PC-9 (cell line): Measurements from ENCODE around the gene MED16. TPM values are rescaled to one million over a fixed set of nuclear protein-coding genes. Genes with fewer than 3 reads are reported as not detected.

Experiments
- BruUV-seq: library from RNA; stranded (reverse); fragments of 400-500 nt; replicated peaks from 2 replicates; lab custom pipeline; 2021; lab: Mats Ljungman, UMichigan
- CTCF ChIA-PET: fragments of 300-600 bp; sonication (Branson Sonifier 250); formaldehyde crosslinking; loops from one replicate; lab custom pipeline; 2022; ENCODE audit warnings: antibody characterized with exemption; lab: Charles Lee
- POLR2A ChIA-PET: fragments of 300-600 bp; sonication (Branson Sonifier 250); formaldehyde crosslinking; loops from one replicate; lab custom pipeline; 2022; ENCODE audit warnings: antibody characterized with exemption; ENCODE audit not compliant: unreplicated experiment; lab: Charles Lee
- DNase-seq, 2 experiments: peaks; one replicate each; pipeline versions ENCODE4 v3.0.0 to v3.0.0-alpha.2; 2015 to 2022; ENCODE audit warnings: mixed read lengths in 1 of 2
- H2AFZ ChIP-seq: fragments of 200-600 bp; sonication (generic); 2 replicates; pipeline ENCODE4 v1.8.1; 2017; ENCODE audit warnings: antibody characterized with exemption
- H3F3A ChIP-seq: fragments of 200-600 bp; sonication (generic); 2 replicates; pipeline ENCODE4 v1.8.1; 2017; ENCODE audit warnings: antibody characterized with exemption, mild to moderate bottlenecking, low read depth; ENCODE audit not compliant: insufficient read depth
- H3K27ac ChIP-seq: fragments of 200-600 bp; sonication (generic); 2 replicates; pipeline ENCODE4 v1.6.1; 2016; ENCODE audit warnings: mixed run types
- H3K27me3 ChIP-seq: fragments of 200-600 bp; sonication (generic); 2 replicates; pipeline ENCODE4 v1.6.1; 2016; ENCODE audit warnings: low read depth, mixed run types; ENCODE audit not compliant: insufficient read depth
- H3K36me3 ChIP-seq: fragments of 200-600 bp; sonication (generic); 2 replicates; pipeline ENCODE4 v1.6.1; 2016; ENCODE audit warnings: low read depth, mixed run types
- H3K4me1 ChIP-seq: fragments of 200-600 bp; sonication (generic); replicated peaks from 2 replicates; pipeline ENCODE4 v1.6.1; 2016; ENCODE audit warnings: mixed run types; ENCODE audit not compliant: insufficient read depth
- H3K4me2 ChIP-seq: fragments of 200-600 bp; sonication (generic); 2 replicates; pipeline ENCODE4 v1.6.1; 2017; ENCODE audit warnings: mixed run types
- H3K4me3 ChIP-seq: fragments of 200-600 bp; sonication (generic); 2 replicates; pipeline ENCODE4 v1.6.1; 2016; ENCODE audit warnings: mixed run types
- H3K79me2 ChIP-seq: fragments of 200-600 bp; sonication (generic); 2 replicates; pipeline ENCODE4 v1.6.1; 2017; ENCODE audit warnings: low read depth, mixed run types
- H3K9me2 ChIP-seq: fragments of 200-600 bp; sonication (generic); 2 replicates; pipeline ENCODE4 v1.8.1; 2017; ENCODE audit warnings: mild to moderate bottlenecking; ENCODE audit not compliant: insufficient read depth
- H3K9me3 ChIP-seq: fragments of 200-600 bp; sonication (generic); 2 replicates; pipeline ENCODE4 v1.8.1; 2016; ENCODE audit warnings: low read depth; ENCODE audit not compliant: insufficient read depth
- H4K20me1 ChIP-seq: fragments of 200-600 bp; sonication (generic); 2 replicates; pipeline ENCODE4 v1.8.1; 2017; ENCODE audit not compliant: insufficient read depth
- EZH2 ChIP-seq: fragments of 200-600 bp; sonication (generic); IDR thresholded peaks from 2 replicates; pipeline ENCODE4 v1.8.0; 2017; ENCODE audit warnings: antibody characterized with exemption, low read depth
- intact Hi-C: fragments of 100-400 bp; cut with micrococcal nuclease; formaldehyde crosslinking; loops from one replicate; pipeline ENCODE4 v1.10.0; 2022; ENCODE audit not compliant: unreplicated experiment
- total RNA-seq: library from RNA; stranded (reverse); gene quantifications from 2 replicates; pipeline ENCODE4 v1.2.3, GENCODE V29; 2021
- TF ChIP-seq, protein P1 (sequence below): fragments of 200-600 bp; sonication (generic); conservative IDR thresholded peaks from 2 replicates; pipeline ENCODE4 v1.6.1; 2017; ENCODE audit warnings: mixed run types, antibody characterized with exemption, mild to moderate bottlenecking, moderate library complexity

MED16 gene
- total RNA-seq, 1 experiment from 2014 or later: 54.7 TPM

DNA sequence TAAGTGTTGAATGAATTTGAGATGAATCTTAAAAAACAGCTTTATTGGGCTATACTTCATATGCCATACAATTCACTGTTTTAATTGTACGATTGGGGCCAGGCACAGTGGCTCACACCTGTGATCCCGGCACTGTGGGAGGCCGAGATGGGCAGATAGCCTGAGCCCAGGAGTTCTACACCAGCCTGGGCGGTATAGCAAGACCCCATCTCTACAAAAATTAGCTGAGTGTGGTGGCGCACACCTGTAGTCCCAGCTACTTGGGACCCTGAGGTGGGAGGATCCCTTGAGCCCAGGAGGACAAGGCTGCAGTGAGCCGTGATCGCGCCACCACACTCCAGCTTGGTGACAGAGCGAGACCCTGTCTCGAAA is 43.2 kb upstream of the MED16 start:
- BruUV-seq: no TSS peak
- H3K36me3 ChIP-seq: no peaks in the 10 kb centered on the region
- POLR2A ChIA-PET: no interaction called here
- no peak for TF ChIP-seq EZH2
- no peaks in the 10 kb centered on the region for H3K9me3 ChIP-seq
- H3K4me1 ChIP-seq: peaks cover 14% of the 10 kb centered on the region
- H3K9me2 ChIP-seq: no peaks in the 10 kb centered on the region
- no peaks in the 10 kb centered on the region for H3K79me2 ChIP-seq
- intact Hi-C loops: no loop called here
- CTCF ChIA-PET: no interaction called here
- no peaks in the 10 kb centered on the region for H3K27me3 ChIP-seq
- H2AFZ ChIP-seq: no peak overlapping the region
- no peak overlapping the region for H3K4me2 ChIP-seq
- H4K20me1 ChIP-seq: peaks cover 15% of the 10 kb centered on the region
- DNase-seq: no peak
- H3K27ac ChIP-seq: no peak overlapping the region
- H3K4me3 ChIP-seq: no peak overlapping the region
- peaks cover 19% of the 10 kb centered on the region for H3F3A ChIP-seq

DNA sequence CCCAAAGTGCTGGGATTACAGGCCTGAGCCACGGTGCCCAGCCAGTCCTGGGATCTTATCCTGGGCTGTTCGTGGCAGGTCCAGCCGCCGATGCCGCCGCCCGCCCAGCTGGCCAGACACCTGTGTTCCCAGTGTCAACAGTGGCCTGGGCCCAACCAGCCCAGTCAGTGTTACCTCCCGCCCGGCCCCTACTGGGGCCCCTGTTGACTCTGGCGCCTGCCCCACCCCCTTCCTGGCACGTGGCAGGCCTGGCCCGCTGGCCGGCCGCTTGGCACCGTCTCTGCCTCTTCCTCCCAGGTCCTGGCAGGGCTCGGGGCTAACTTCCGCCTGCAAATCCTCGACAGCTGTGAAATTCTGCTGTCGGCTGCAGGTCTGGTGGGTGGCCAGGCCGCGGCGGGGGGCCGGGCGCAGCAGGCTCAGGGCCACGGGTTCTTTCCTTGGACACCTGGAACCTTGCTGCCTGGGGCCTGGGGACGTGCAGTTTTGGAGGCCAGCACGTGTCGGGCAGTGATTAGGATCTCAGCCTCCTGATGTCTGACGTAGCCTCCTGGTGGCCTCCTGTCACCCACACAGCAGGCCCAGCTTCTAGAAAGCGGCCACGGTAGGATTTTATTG is 42.0 kb upstream of the MED16 start:
- no peaks in the 10 kb centered on the region for H3K9me3 ChIP-seq
- ChIA-PET CTCF (no interaction called here), POLR2A (interaction anchor here (0.5 kb wide), 1 partner anchor 22 kb away, joined by 6 read pairs; no protein-coding TSS in a partner anchor)
- TF ChIP-seq EZH2: no peak
- H4K20me1 ChIP-seq: peaks cover 9% of the 10 kb centered on the region
- no peaks in the 10 kb centered on the region for H3K27me3 ChIP-seq
- peaks cover 7% of the 10 kb centered on the region for H3K4me1 ChIP-seq
- DNase-seq: peak in 1 of 2 experiments; percentile 95
- no peak overlapping the region for H3K27ac ChIP-seq
- intact Hi-C loops: no loop called here
- H3K4me2 ChIP-seq: no peak overlapping the region
- no peak overlapping the region for H2AFZ ChIP-seq
- no peaks in the 10 kb centered on the region for H3K36me3 ChIP-seq
- no peaks in the 10 kb centered on the region for H3K79me2 ChIP-seq
- peaks cover 8% of the 10 kb centered on the region; the same call in 1 of the 2 replicates for H3F3A ChIP-seq
- BruUV-seq: no TSS peak
- no peaks in the 10 kb centered on the region for H3K9me2 ChIP-seq
- no peak overlapping the region for H3K4me3 ChIP-seq

DNA sequence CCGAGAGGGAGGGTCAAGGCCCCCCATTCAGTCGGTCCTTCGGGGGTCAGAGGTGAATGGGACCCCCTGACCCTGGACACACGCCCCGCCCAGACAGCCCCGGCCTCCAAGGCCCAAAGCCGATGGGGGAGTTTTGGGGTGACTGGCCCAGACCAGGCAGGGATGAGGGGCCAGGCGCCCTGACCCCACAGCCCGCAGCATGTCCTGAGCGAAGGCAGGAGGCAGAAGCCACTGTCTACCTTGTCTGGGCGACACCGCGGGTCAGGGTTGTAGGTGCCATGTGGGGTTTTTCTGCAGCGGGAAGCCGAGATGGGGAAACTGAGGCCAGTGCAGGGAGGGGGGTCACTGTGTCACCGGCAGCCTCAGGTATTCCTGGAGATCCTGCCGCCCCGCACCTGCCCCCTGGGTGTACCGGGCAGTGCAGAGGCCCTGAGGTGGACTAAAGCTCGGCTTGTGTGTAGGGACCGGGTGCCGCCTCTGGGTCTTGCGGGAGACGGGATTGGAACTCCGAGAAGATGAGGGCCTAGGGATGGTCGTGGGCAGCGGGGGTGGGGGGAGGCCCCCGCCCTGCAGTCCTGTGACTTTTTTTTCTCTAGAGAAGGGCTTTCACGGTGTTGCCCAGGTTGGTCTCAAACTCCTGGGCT is 41.3 kb upstream of the MED16 start:
- BruUV-seq: no TSS peak
- Histone ChIP-seq H3K36me3 (no peaks in the 10 kb centered on the region), H3K79me2 (no peaks in the 10 kb centered on the region), H2AFZ (no peak overlapping the region), H3K4me2 (no peak overlapping the region), H3K27ac (no peak overlapping the region), H3K4me1 (0 out of 2 replicates have a peak, but pooled peaks cover under 1% of the 10 kb centered on the region), H3K4me3 (no peak overlapping the region), H3K27me3 (no peaks in the 10 kb centered on the region), H3F3A (peaks cover 1% of the 10 kb centered on the region; the same call in 1 of the 2 replicates), H3K9me3 (no peaks in the 10 kb centered on the region), H4K20me1 (peaks cover 3% of the 10 kb centered on the region), H3K9me2 (no peaks in the 10 kb centered on the region)
- intact Hi-C loops: no loop called here
- no peak for TF ChIP-seq EZH2
- TF ChIP-seq, protein P1, sequence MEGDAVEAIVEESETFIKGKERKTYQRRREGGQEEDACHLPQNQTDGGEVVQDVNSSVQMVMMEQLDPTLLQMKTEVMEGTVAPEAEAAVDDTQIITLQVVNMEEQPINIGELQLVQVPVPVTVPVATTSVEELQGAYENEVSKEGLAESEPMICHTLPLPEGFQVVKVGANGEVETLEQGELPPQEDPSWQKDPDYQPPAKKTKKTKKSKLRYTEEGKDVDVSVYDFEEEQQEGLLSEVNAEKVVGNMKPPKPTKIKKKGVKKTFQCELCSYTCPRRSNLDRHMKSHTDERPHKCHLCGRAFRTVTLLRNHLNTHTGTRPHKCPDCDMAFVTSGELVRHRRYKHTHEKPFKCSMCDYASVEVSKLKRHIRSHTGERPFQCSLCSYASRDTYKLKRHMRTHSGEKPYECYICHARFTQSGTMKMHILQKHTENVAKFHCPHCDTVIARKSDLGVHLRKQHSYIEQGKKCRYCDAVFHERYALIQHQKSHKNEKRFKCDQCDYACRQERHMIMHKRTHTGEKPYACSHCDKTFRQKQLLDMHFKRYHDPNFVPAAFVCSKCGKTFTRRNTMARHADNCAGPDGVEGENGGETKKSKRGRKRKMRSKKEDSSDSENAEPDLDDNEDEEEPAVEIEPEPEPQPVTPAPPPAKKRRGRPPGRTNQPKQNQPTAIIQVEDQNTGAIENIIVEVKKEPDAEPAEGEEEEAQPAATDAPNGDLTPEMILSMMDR: no peak
- CTCF ChIA-PET: no interaction called here
- DNase-seq: no peak
- POLR2A ChIA-PET: interaction anchor here (0.5 kb wide), 1 partner anchor 22 kb away, joined by 6 read pairs; no protein-coding TSS in a partner anchor

DNA sequence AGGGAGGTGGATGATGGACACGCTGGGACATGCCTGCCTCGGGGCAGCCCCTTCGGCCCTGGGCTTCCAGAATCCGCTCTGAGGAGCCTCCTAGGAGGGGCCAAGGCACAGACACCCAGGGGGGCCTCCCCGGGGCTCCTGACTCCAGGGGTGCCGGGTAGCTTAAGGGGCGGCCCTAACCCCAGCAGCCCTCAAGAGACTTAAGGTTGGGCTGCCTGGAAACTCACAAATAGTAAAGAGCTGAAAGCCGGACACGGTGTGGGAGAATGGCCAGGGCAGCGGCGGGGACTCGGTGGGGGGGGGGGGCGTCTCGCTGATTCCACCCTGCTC is 40.5 kb upstream of the MED16 start:
- no peaks in the 10 kb centered on the region; the same call in 1 of the 2 replicates for H3F3A ChIP-seq
- no peaks in the 10 kb centered on the region for H3K27me3 ChIP-seq
- no peaks in the 10 kb centered on the region for H3K79me2 ChIP-seq
- H3K27ac ChIP-seq: no peak overlapping the region
- intact Hi-C loops: no loop called here
- H4K20me1 ChIP-seq: no peaks in the 10 kb centered on the region; the same call in 1 of the 2 replicates
- H3K9me2 ChIP-seq: no peaks in the 10 kb centered on the region
- H3K36me3 ChIP-seq: no peaks in the 10 kb centered on the region
- H3K4me1 ChIP-seq: no peaks in the 10 kb centered on the region
- no peaks in the 10 kb centered on the region for H3K9me3 ChIP-seq
- POLR2A ChIA-PET: no interaction called here
- no peak overlapping the region for H3K4me3 ChIP-seq
- H2AFZ ChIP-seq: no peak overlapping the region
- H3K4me2 ChIP-seq: no peak overlapping the region
- CTCF ChIA-PET: no interaction called here
- DNase-seq: no peak
- BruUV-seq: no TSS peak
- TF ChIP-seq, protein P1: no peak
- no peak for TF ChIP-seq EZH2
